ENCODE data around the gene KCNJ13. TPM values are rescaled to one million over a fixed set of nuclear protein-coding genes. Genes with fewer than 3 reads are reported as not detected.
A peak's percentile ranks its signal among the peaks of the same experiment; 100 is the strongest.

The KCNJ13 gene
- total RNA-seq, 1 experiment from 2014 or later: not detected

- no TSS peak for BruUV-seq (replicated peaks)
- no peak overlapping the region for H3K27ac ChIP-seq (ENCODE audit: low read depth, low read length)
- POLR2A ChIA-PET: no interaction called here
Observed at GRCh38 chr2:232809349-232810124, 33.2 kb upstream of the KCNJ13 start.

More at GRCh38 chr2:232809349-232810124, 33.2 kb upstream of the KCNJ13 start:
- ATAC-seq (0 out of 2 replicates have a peak, but pooled peaks have one; percentile 30), DNase-seq (ENCODE audit: low read depth, low spot score) (no peak)
- Histone ChIP-seq H3K9me2 (ENCODE audit: insufficient read depth) (no peaks in the 10 kb centered on the region), H3K27me3 (ENCODE audit: insufficient read depth, low read length) (no peaks in the 10 kb centered on the region), H3K9me3 (ENCODE audit: control insufficient read depth in 1 of 2, insufficient read depth in 1 of 2, low read depth in 1 of 2, low read length in 2 of 2) (no peaks in the 10 kb centered on the region), H3K4me3 (replicated peaks in 1 of 2; ENCODE audit: low read depth in 1 of 2, low read length in 2 of 2) (no peak overlapping the region), H3K36me3 (ENCODE audit: control insufficient read depth in 1 of 2, insufficient read depth in 2 of 2, low read length in 2 of 2) (peaks cover 30 to 36% of the 10 kb centered on the region in 2 experiments; a peak in 3 of 4 replicates), H4K20me1 (ENCODE audit: insufficient read depth) (no peaks in the 10 kb centered on the region), H3K9ac (ENCODE audit: low read length) (no peak overlapping the region), H2AFZ (ENCODE audit: low read depth, low read length, poor library complexity, severe bottlenecking) (no peak overlapping the region), H3K4me2 (ENCODE audit: low read length) (no peak overlapping the region), H3K4me1 (ENCODE audit: control insufficient read depth in 1 of 2, insufficient read depth in 2 of 2, low read length in 2 of 2) (no peaks in the 10 kb centered on the region), H3K79me2 (ENCODE audit: insufficient read depth, low read length) (0 out of 2 replicates have a peak, but pooled peaks cover 6% of the 10 kb centered on the region)
- TF ChIP-seq RAD21 (IDR thresholded peaks at IDR 0.05; ENCODE audit: low read depth) (peak; percentile 42; the same call in 1 of the 2 replicates), JUND (IDR thresholded peaks at IDR 0.05) (no peak), ELF1 (IDR thresholded peaks at IDR 0.05; ENCODE audit: borderline replicate concordance, low read depth) (no peak), REST (IDR thresholded peaks at IDR 0.05; ENCODE audit: low read depth) (no peak), SRF (IDR thresholded peaks at IDR 0.05; ENCODE audit: low read depth) (no peak), ZNF274 (IDR thresholded peaks at IDR 0.05; ENCODE audit: low read depth, low read length) (no peak), YY1 (IDR thresholded peaks at IDR 0.05; ENCODE audit: extremely low read depth, insufficient replicate concordance, low read depth, low read length) (no peak)
- TF ChIP-seq, protein P1, sequence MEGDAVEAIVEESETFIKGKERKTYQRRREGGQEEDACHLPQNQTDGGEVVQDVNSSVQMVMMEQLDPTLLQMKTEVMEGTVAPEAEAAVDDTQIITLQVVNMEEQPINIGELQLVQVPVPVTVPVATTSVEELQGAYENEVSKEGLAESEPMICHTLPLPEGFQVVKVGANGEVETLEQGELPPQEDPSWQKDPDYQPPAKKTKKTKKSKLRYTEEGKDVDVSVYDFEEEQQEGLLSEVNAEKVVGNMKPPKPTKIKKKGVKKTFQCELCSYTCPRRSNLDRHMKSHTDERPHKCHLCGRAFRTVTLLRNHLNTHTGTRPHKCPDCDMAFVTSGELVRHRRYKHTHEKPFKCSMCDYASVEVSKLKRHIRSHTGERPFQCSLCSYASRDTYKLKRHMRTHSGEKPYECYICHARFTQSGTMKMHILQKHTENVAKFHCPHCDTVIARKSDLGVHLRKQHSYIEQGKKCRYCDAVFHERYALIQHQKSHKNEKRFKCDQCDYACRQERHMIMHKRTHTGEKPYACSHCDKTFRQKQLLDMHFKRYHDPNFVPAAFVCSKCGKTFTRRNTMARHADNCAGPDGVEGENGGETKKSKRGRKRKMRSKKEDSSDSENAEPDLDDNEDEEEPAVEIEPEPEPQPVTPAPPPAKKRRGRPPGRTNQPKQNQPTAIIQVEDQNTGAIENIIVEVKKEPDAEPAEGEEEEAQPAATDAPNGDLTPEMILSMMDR (IDR thresholded peaks at IDR 0.05 in 2 of 3, conservative IDR thresholded peaks at IDR 0.05 in 1 of 3; ENCODE audit: borderline replicate concordance in 1 of 3, insufficient read depth in 1 of 3, low read depth in 2 of 3, low read length in 2 of 3): 0 out of 6 replicates have a peak, but pooled peaks of 1 of the 3 experiments have one; percentile 12
- intact Hi-C loops (cut with micrococcal nuclease): no loop called here
- RAD21 ChIA-PET (ENCODE audit: low non-redundant PET in 1 of 2, low total read pairs in 2 of 2, uncharacterized antibody in 2 of 2, unreplicated experiment in 2 of 2): no interaction called here
- CTCF ChIA-PET: interaction anchor here (0.5 kb wide), 1 partner anchor 194 kb away, joined by 3 read pairs; no protein-coding TSS in a partner anchor
